Measurements from ENCODE around the gene EPRS1.
"Not testable (repeated sequence)": the region's sequence is repeated elsewhere in the genome, so short reads cannot be mapped to it uniquely, and the experiment has no call there.

The EPRS1 gene

GRCh38 chr1:220038640-220039039 lies 7.7 kb downstream of the EPRS1 start:
- no peak for DNase-seq (ENCODE audit: low read depth)

DNA sequence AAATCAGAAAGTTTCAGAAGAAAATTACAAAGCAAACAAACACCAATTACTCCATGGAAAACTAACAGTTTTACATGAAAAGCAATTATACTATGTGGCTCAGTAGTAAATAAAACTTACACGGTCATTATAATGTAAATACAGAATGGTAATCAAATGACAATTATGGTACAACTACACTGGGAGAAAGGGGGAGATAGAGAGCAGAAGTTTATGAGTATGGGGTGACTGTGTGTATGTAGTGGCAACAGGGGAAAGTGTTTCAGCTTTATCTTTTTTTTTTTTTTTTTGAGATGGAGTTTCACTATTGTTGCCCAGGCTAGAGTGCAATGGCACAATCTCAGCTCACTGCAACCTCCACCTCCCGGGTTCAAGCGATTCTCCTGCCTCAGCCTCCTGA lies 8.5 kb downstream of the EPRS1 start:
- not testable (repeated sequence) for DNase-seq (ENCODE audit: low read depth)

- no peak for DNase-seq (ENCODE audit: low read depth)
Observed at GRCh38 chr1:220032911-220033310, 13.4 kb downstream of the EPRS1 start.

DNA sequence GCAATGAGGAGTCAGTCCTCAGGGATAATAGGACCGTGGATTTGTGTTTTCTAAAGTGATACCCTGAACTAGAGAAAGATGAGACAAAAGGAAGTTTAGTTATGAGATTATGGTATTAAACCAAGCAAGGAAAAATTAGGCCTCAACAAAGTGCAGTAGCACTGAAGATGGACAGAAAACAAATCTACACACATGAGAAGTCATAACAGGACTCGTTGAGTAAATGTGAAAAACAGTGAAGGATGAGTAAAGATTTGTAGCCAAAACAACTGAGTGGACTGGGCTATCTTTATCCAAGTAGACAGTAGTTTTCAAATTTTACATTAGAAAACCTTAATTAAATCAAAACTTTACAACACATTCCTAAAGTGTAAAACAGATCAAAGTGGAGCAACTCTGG lies 15.0 kb downstream of the EPRS1 start:
- no peak for DNase-seq (ENCODE audit: low read depth)

DNA sequence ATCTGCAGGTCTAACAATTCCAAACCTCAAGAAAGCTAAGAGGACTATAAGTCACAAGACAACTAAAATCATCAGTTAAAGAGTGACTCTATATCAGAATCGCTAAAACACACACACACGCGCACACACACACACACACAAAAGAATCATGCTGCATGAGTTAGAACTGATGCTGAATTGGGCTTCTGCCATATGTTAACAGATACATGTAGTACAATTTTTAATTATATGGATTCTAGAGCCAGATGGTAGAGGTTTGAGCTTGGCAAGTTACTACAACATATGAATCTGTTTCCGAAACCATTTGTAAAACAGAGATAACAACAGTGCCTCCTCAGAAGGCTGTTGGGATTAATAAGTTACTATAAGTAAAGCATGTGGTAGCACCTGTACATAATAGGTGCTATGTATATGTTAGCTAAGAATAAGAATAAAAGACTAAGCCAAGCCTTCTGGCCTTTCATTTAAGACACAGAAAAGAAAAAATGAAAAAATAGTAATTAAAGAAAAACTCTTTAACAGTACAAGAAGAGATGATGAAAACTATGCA lies 17.9 kb downstream of the EPRS1 start:
- no peak for DNase-seq (ENCODE audit: low read depth)

GRCh38 chr1:220019071-220019470 lies 27.2 kb downstream of the EPRS1 start:
- DNase-seq (ENCODE audit: low read depth) = no peak

DNA sequence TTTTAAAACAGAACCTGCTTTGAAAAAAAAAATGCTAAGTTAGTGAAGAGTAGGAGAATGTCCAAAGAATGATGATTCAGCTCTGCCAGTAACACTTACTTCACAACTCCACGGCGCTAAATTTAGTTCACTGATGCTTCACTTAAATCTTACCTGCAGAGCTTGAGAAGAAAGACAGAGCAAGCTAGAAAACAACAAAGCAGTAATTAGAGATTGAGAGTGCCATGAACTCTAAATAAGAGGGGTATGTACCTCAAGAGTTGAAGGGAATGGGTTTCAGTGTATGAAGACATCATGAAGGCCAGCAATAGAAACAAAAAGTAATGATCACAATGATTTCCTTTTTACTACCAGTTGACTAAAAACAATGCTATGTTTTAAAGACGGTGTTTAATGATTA lies 32.8 kb downstream of the EPRS1 start:
- DNase-seq (ENCODE audit: low read depth) = peak; percentile 28

DNA sequence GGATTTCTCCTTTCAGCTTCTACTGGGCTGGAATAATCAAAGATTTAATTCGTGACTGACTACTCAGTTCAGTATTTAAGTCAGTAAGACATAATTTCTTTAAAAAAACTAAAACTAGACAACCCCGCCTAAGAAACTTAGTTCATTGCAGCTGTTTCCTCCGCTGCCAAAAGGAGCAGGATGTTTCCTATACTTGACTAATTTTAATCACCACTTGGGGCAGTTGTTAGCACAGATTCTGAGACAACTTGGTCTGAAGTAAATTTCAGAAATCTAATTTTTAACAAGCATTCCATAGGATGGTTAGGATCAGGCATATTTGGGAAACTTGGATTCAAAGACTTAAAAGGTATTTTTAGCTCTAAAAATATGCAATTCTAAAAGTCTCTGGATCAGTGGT lies 34.0 kb downstream of the EPRS1 start:
- peak; percentile 13 for DNase-seq (ENCODE audit: low read depth)

DNA sequence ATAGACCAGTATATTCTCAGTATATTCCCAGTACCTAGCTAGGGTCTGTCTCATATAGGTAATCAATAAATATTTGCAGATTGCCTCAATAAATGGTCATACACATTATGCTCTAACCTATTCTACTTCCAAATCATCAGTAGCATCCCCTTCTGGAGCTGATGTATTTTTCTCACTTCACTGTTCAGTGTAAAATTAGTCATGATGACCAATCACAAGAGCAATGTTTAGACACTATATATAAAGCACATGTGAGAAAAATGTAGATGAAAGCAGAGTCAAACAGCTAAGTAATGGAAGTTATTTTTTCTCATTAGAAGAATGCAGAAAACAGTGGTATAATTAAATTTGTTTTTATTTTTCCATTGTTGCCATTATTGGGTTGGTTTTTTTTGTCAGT lies 34.7 kb downstream of the EPRS1 start:
- DNase-seq (ENCODE audit: low read depth) = no peak

DNA sequence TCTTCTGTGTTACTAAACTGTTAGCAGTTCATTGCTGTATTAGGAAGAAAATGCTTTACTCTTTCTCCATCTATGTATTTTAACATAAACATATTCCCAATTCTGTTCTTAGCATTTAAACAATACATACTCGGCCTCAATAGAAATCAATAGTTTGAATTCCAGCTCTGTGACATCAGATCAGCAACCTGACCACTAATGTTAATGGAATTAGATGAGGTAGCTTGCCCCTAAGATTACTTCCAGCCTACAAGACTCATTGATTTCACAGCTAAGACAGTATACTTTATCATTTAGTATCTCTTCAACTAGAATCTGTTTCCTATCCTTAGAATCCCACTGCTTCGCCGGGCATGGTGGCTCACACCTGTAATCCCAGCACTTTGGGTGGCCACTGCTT lies 38.9 kb downstream of the EPRS1 start:
- DNase-seq (ENCODE audit: low read depth) = no peak

DNA sequence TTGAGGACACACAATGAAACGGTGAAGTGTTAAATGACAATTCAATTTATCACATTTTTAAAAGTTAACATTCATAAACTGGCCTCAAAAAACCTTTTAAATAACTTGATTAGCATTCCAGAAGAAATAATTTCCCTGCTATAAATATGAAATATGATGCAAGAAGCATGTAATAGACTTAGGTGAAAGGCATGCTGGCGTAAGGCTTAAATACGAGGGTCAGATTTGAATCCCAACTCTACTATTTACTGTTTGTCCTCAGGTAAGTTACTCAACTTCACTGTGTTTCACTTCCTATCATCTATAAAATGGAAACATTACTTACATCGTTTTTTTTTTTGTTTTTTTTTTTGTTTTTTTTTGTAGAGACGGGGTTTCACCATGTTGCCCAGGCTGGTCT lies 40.8 kb downstream of the EPRS1 start:
- no peak for DNase-seq (ENCODE audit: low read depth)

DNA sequence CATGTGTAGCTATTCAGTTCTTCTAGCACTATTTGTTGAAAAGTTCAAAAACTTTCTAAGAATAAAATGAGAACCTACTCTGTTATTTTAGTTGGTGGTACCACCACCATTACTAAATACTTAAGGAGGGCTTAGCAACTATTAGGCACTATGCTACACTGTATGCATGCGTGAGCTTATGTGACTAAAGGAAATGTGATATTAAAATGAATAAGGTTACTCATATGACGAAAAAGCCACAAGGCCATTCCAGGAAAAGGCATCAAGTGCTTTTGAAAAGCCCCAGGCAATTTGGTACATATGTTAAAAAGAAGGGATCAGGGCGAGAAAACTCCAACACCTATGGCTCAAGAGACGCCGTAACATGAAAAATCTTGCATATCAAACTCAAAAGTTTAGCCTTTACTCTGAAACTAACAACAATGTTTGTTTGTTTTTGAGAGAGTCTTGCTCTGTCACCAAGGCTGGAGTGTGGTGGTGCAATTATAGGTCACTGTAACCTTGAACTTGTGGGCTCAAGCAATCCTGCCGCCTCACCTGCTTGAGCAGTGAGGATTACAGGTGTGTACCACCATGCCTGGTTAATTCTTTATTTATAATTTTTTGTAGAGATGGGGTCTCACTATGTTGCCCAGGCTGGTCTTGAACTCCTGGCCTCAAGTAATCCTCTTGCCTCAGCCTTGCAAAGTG lies 42.5 kb downstream of the EPRS1 start:
- DNase-seq (ENCODE audit: low read depth) = no peak

DNA sequence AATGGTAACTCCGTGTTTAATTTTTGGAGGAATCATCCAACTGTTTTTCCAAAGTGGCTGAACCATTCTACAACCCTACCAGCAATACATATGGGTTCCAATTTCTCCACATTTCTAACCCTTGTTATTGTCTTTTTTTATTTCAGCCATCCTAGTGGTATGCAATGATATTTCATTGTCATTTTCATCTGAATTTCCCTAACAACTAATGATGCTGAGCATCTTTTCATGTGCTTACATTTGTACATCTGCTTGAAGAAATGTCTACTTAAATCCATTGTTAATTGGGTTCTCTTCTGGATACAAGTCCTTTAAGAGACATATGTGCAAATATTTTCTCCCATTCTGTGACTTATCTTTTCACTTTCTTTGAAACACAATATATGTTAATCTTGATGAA lies 43.3 kb downstream of the EPRS1 start:
- no peak for DNase-seq (ENCODE audit: low read depth)

DNA sequence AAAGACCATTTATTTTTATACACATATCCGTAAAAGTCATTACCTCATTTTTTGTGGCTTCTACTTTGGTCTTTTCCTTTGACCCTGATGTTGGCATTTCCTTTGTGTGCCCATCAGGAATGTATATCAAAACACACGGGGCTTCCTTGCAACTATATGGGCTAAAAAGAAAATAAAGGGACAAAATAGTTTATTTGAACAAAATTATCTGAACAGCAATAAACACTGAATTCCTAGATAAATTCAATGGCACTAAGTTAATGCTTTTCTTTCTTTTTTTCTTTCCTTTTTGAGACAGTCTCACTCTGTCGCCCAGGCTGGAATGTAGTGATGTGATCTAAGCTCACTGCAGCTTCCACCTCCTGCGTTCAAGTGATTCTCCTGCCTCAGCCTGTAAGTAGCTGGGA lies 45.2 kb downstream of the EPRS1 start:
- DNase-seq (ENCODE audit: low read depth) = no peak

- no peak for DNase-seq (ENCODE audit: low read depth)
Observed at GRCh38 chr1:219999821-220000220, 46.5 kb downstream of the EPRS1 start.

Measured in stromal cell of bone marrow (primary cell).